ENCODE results near the gene DDX50. TPM values are rescaled to one million over a fixed set of nuclear protein-coding genes. Genes with fewer than 3 reads are reported as not detected.

Gene DDX50
- polyA plus RNA-seq, 1 experiment, result 23.1 TPM

- ChIA-PET POLR2A (no interaction called here), CTCF (interaction anchor here (0.6 to 2.0 kb wide), 14 partner anchors 10 to 438 kb away, joined by 3 to 5 read pairs (median 4); no protein-coding TSS in a partner anchor)
- TF ChIP-seq CTCF (IDR thresholded peaks at IDR 0.05; ENCODE audit: insufficient read depth, low read depth, low read length), result peak; percentile 67
- H3K4me3 ChIP-seq (ENCODE audit: low read depth, low read length), result peak within 1 kb of the TSS; percentile 94
- DNase-seq (ENCODE audit: low read depth), result peak; percentile 67
- no peaks in the 10 kb centered on the region; the same call in 1 of the 2 replicates for H3K36me3 ChIP-seq (ENCODE audit: control insufficient read depth, insufficient read depth, low read length)
- H3K27me3 ChIP-seq (ENCODE audit: control insufficient read depth, insufficient read depth, low read length), result no peaks in the 10 kb centered on the region
These were observed 54.9 kb downstream of the DDX50 start, which contains the start of gene DDX21 for GRCh38 chr10:68955832-68956532. Gene DDX21, plus strand, starts transcription at chr10:68956170. Its CDS starts 56 bp downstream, at chr10:68956226.

- Histone ChIP-seq H3K4me3 (ENCODE audit: low read depth, low read length) (peak overlapping the region; percentile 94), H3K36me3 (ENCODE audit: control insufficient read depth, insufficient read depth, low read length) (peaks cover under 1% of the 10 kb centered on the region), H3K27me3 (ENCODE audit: control insufficient read depth, insufficient read depth, low read length) (no peaks in the 10 kb centered on the region)
- no peak for DNase-seq (ENCODE audit: low read depth)
- TF ChIP-seq CTCF (IDR thresholded peaks at IDR 0.05; ENCODE audit: insufficient read depth, low read depth, low read length), result no peak
- POLR2A ChIA-PET, result interaction anchor here (0.6 kb wide), 1 partner anchor 535 kb away, joined by 6 read pairs; no protein-coding TSS in a partner anchor
- CTCF ChIA-PET, result interaction anchor here (1.3 kb wide), 2 partner anchors 43 to 136 kb away, joined by 3 to 5 read pairs; no protein-coding TSS in a partner anchor
These were observed 56.1 kb downstream of the DDX50 start for GRCh38 chr10:68957284-68957615.

GRCh38 chr10:68957654-68958053, 56.5 kb downstream of the DDX50 start:
- no peak for DNase-seq (ENCODE audit: low read depth)
- Histone ChIP-seq H3K4me3 (ENCODE audit: low read depth, low read length) (peak overlapping the region; percentile 94), H3K27me3 (ENCODE audit: control insufficient read depth, insufficient read depth, low read length) (no peaks in the 10 kb centered on the region), H3K36me3 (ENCODE audit: control insufficient read depth, insufficient read depth, low read length) (peaks cover 2% of the 10 kb centered on the region)
- no peak for TF ChIP-seq CTCF (IDR thresholded peaks at IDR 0.05; ENCODE audit: insufficient read depth, low read depth, low read length)
- POLR2A ChIA-PET, result no interaction called here
- CTCF ChIA-PET, result interaction anchor here (1.3 kb wide), 1 partner anchor 43 kb away, joined by 3 read pairs; no protein-coding TSS in a partner anchor

GRCh38 chr10:68959695-68960527, 58.8 kb downstream of the DDX50 start:
- CTCF ChIA-PET, result interaction anchor here (1.5 kb wide), 1 partner anchor 13 kb away, joined by 3 read pairs; no protein-coding TSS in a partner anchor
- TF ChIP-seq CTCF (IDR thresholded peaks at IDR 0.05; ENCODE audit: insufficient read depth, low read depth, low read length), result no peak
- POLR2A ChIA-PET, result interaction anchor here (0.6 kb wide), 1 partner anchor 335 kb away, joined by 8 read pairs; no protein-coding TSS in a partner anchor

GRCh38 chr10:68963151-68963550, 62.0 kb downstream of the DDX50 start:
- CTCF ChIA-PET, result no interaction called here

More at GRCh38 chr10:68959695-68960527, 58.8 kb downstream of the DDX50 start:
- DNase-seq (ENCODE audit: low read depth), result no peak
- H3K4me3 ChIP-seq (ENCODE audit: low read depth, low read length), result no peak overlapping the region
- H3K27me3 ChIP-seq (ENCODE audit: control insufficient read depth, insufficient read depth, low read length), result no peaks in the 10 kb centered on the region
- H3K36me3 ChIP-seq (ENCODE audit: control insufficient read depth, insufficient read depth, low read length), result peaks cover 8% of the 10 kb centered on the region

More at GRCh38 chr10:68963151-68963550, 62.0 kb downstream of the DDX50 start:
- H3K27me3 ChIP-seq (ENCODE audit: control insufficient read depth, insufficient read depth, low read length), result no peaks in the 10 kb centered on the region
- POLR2A ChIA-PET, result no interaction called here
- no peak for TF ChIP-seq CTCF (IDR thresholded peaks at IDR 0.05; ENCODE audit: insufficient read depth, low read depth, low read length)
- H3K4me3 ChIP-seq (ENCODE audit: low read depth, low read length), result no peak overlapping the region
- H3K36me3 ChIP-seq (ENCODE audit: control insufficient read depth, insufficient read depth, low read length), result peaks cover 20% of the 10 kb centered on the region
- DNase-seq (ENCODE audit: low read depth), result no peak

Measured in BJ (cell line).